Right ventricle myocardium inferior (tissue), 1 donor: ENCODE results near the gene CYSLTR1. TPM values are rescaled to one million over a fixed set of nuclear protein-coding genes. Genes with fewer than 3 reads are reported as not detected.
"Not testable (repeated sequence)": the region's sequence is repeated elsewhere in the genome, so short reads cannot be mapped to it uniquely, and the experiment has no call there.

ENCODE experiments used
- ATAC-seq: fragments of 200-7000 bp; cut with Tn5 transposase; one replicate; pipeline ENCODE4 v1.9.1; 2020; ENCODE audit warnings: mild to moderate bottlenecking, moderate library complexity
- DNase-seq: peaks from one replicate; pipeline ENCODE4 v3.0.0; 2021; ENCODE audit errors: missing footprints
- intact Hi-C: fragments of 100-400 bp; cut with DNase I; formaldehyde crosslinking; loops from one replicate; pipeline ENCODE4 v1.11.0; 2022
- total RNA-seq: library from RNA; stranded (reverse); fragmentation: NEBNext Ultra II Directional; extraction: Animal tissue kit (Norgen Biotek cat#: 25700); gene quantifications from one replicate; pipeline ENCODE4 v1.2.1, GENCODE V29; 2021
- donor health status: DM: no; HTN: yes; CAD: no; lungs with severe emphysema.

The CYSLTR1 gene
- total RNA-seq, 1 donor from 2014 or later: 0.92 TPM

GRCh38 chrX:78283511-78283910 is 43.9 kb downstream of the CYSLTR1 start:
- intact Hi-C loops: no loop called here

DNA sequence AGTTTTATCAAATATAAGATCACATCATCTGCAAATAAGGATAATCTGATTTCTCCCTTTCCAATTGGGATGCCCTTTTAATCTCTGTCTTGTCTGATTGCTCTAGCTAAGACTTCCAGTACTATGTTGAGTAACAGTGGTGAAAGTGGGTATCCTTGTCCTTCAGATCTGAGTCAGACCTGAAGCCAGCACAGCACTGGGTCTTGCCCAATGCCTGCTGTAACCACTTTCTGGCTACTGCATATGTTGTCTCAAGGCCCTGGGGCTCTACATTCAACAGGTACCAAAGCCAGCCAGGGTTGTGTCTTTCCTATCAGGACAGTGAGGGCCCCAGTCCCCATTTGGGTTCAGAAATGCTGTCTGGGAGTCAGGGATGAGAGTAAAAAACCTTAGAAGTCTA is 90.3 kb downstream of the CYSLTR1 start:
- intact Hi-C loops: no loop called here
- no peak for DNase-seq
- no peak for ATAC-seq

More at GRCh38 chrX:78283511-78283910, 43.9 kb downstream of the CYSLTR1 start:
- ATAC-seq (no peak), DNase-seq (no peak)

DNA sequence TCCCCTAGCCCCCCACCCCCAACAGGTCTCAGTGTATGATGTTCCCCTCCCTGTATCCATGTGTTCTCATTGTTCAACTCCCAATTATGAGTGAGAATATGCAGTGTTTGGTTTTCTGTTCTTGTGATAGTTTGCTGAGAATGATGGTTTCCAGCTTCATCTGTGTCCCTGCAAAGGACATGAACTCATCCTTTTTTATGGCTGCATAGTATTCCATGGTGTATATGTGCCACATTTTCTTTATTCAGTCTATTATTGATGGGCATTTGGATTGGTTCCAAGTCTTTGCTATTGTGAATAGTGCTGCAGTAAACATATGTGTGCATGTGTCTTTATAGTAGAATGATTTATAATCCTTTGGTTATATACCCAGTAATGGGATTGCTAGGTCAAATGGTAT is 101.4 kb downstream of the CYSLTR1 start:
- DNase-seq, ATAC-seq, intact Hi-C loops: not testable (repeated sequence)

Other genes with a start within 250 kb of the CYSLTR1 start
- 425 TPM for gene PGK1, start 223.4 kb downstream of the CYSLTR1 start, total RNA-seq
- gene TAF9B, start 188.0 kb downstream of the CYSLTR1 start, total RNA-seq: 18.3 TPM